WTC11 (cell line): ENCODE data around the gene RAB3IL1. TPM values are rescaled to one million over a fixed set of nuclear protein-coding genes. Genes with fewer than 3 reads are reported as not detected.

Source experiments
- ATAC-seq: fragments of 200-7000 bp; cut with Tn5 transposase; 2 replicates; pipeline ENCODE4 v1.10.0; 2021; ENCODE audit warnings: mild to moderate bottlenecking, moderate library complexity
- CTCF ChIA-PET: fragments of 300-600 bp; sonication (Branson Sonifier 250); formaldehyde crosslinking; loops from one replicate; lab custom pipeline; 2021; ENCODE audit warnings: antibody characterized with exemption; lab: Charles Lee
- POLR2A ChIA-PET: fragments of 350-600 bp; sonication (Branson Sonifier 250); formaldehyde crosslinking; loops from one replicate; lab custom pipeline; 2021; ENCODE audit warnings: antibody characterized with exemption; lab: Charles Lee
- DNase-seq: peaks from one replicate; pipeline ENCODE4 v3.0.0; 2021; ENCODE audit warnings: low spot score
- H3K27ac Mint-ChIP-seq: 2 replicates; pipeline ENCODE4 v1.8.0; 2021; ENCODE audit warnings: mixed read lengths
- H3K27me3 Mint-ChIP-seq: 2 replicates; pipeline ENCODE4 v1.8.0; 2021; ENCODE audit warnings: low read depth, mild to moderate bottlenecking, moderate library complexity, mixed read lengths
- H3K36me3 Mint-ChIP-seq: 2 replicates; pipeline ENCODE4 v1.8.0; 2021; ENCODE audit warnings: mixed read lengths
- H3K4me1 Mint-ChIP-seq: 2 replicates; pipeline ENCODE4 v1.8.0; 2022; ENCODE audit warnings: mixed read lengths
- H3K4me3 Mint-ChIP-seq: 2 replicates; pipeline ENCODE4 v1.8.0; 2021; ENCODE audit warnings: mild to moderate bottlenecking, moderate library complexity, mixed read lengths
- H3K9me3 Mint-ChIP-seq: 2 replicates; pipeline ENCODE4 v1.8.0; 2021; ENCODE audit warnings: mixed read lengths
- CBFB ChIP-seq: sonication (generic); formaldehyde crosslinking; IDR thresholded peaks from 2 replicates; pipeline ENCODE4 v1.8.1; 2022; ENCODE audit warnings: mild to moderate bottlenecking, low read depth, missing genetic modification reagents
- EMX1 ChIP-seq: fragments of 250-450 bp; sonication (Bioruptor Pico); IDR thresholded peaks from 2 replicates; pipeline ENCODE4 v1.8.0; 2021; ENCODE audit warnings: mild to moderate bottlenecking
- GABPB1 ChIP-seq: sonication (generic); formaldehyde crosslinking; IDR thresholded peaks from 2 replicates; pipeline ENCODE4 v1.8.1; 2023; ENCODE audit warnings: mild to moderate bottlenecking, missing genetic modification reagents
- GTF2I ChIP-seq: fragments of 250-450 bp; sonication (Bioruptor Pico); conservative IDR thresholded peaks from 2 replicates; pipeline ENCODE4 v1.4.0; 2021; ENCODE audit warnings: mild to moderate bottlenecking
- MXD4 ChIP-seq: fragments of 250-450 bp; sonication (Bioruptor Pico); IDR thresholded peaks from 2 replicates; pipeline ENCODE4 v1.8.0; 2021; ENCODE audit warnings: mild to moderate bottlenecking, moderate library complexity, borderline replicate concordance
- NFATC4 ChIP-seq: fragments of 250-450 bp; sonication (Bioruptor Pico); IDR thresholded peaks from 2 replicates; pipeline ENCODE4 v1.9.0; 2021; ENCODE audit warnings: mild to moderate bottlenecking
- NR3C1 ChIP-seq: sonication (generic); formaldehyde crosslinking; conservative IDR thresholded peaks from 2 replicates; pipeline ENCODE4 v1.8.1; 2023; ENCODE audit warnings: low read depth, mild to moderate bottlenecking, missing genetic modification reagents
- RELA ChIP-seq: sonication (generic); formaldehyde crosslinking; IDR thresholded peaks from 2 replicates; pipeline ENCODE4 v1.8.1; 2022; ENCODE audit warnings: missing genetic modification reagents, mild to moderate bottlenecking, borderline replicate concordance
- TCF7 ChIP-seq: sonication (generic); formaldehyde crosslinking; IDR thresholded peaks from 2 replicates; pipeline ENCODE4 v1.8.0; 2022; ENCODE audit warnings: mild to moderate bottlenecking, low read depth, missing genetic modification reagents, moderate library complexity
- TEAD1 ChIP-seq: sonication (generic); formaldehyde crosslinking; IDR thresholded peaks from 2 replicates; pipeline ENCODE4 v1.8.0; 2022; ENCODE audit warnings: mild to moderate bottlenecking, missing genetic modification reagents
- TP53 ChIP-seq: sonication (generic); formaldehyde crosslinking; IDR thresholded peaks from 2 replicates; pipeline ENCODE4 v1.8.1; 2023; ENCODE audit warnings: mild to moderate bottlenecking, missing genetic modification reagents
- ZBTB21 ChIP-seq: sonication (generic); formaldehyde crosslinking; IDR thresholded peaks from 2 replicates; pipeline ENCODE4 v1.8.1; 2023; ENCODE audit warnings: mild to moderate bottlenecking, missing genetic modification reagents, borderline replicate concordance
- ZNF121 ChIP-seq: sonication (generic); formaldehyde crosslinking; IDR thresholded peaks from 2 replicates; pipeline ENCODE4 v1.8.0; 2023; ENCODE audit warnings: missing genetic modification reagents
- ZNF317 ChIP-seq: sonication (generic); formaldehyde crosslinking; IDR thresholded peaks from 2 replicates; pipeline ENCODE4 v1.8.1; 2023; ENCODE audit warnings: low read depth, mild to moderate bottlenecking, moderate library complexity, missing genetic modification reagents, borderline replicate concordance
- total RNA-seq: library from RNA; stranded (reverse); gene quantifications from 3 replicates; pipeline ENCODE4 v1.2.3, GENCODE V29; 2021
- TF ChIP-seq, protein P1 (sequence below): sonication (generic); formaldehyde crosslinking; IDR thresholded peaks from 2 replicates; pipeline ENCODE4 v1.8.1; 2023; ENCODE audit warnings: mild to moderate bottlenecking, missing genetic modification reagents
- TF ChIP-seq, protein P2 (sequence below): fragments of 250-450 bp; sonication (Bioruptor Pico); IDR thresholded peaks from 2 replicates; pipeline ENCODE4 v1.9.0; 2021; ENCODE audit warnings: mild to moderate bottlenecking, borderline replicate concordance
- TF ChIP-seq, protein P3 (sequence below): sonication (generic); formaldehyde crosslinking; IDR thresholded peaks from 2 replicates; pipeline ENCODE4 v1.8.1; 2022; ENCODE audit warnings: low read depth, missing genetic modification reagents, borderline replicate concordance
- TF ChIP-seq, protein P4 (sequence below): sonication (generic); formaldehyde crosslinking; IDR thresholded peaks from 2 replicates; pipeline ENCODE4 v1.8.0; 2023; ENCODE audit warnings: missing genetic modification reagents
- TF ChIP-seq, protein P5 (sequence below): fragments of 250-450 bp; sonication (Bioruptor Pico); IDR thresholded peaks from 2 replicates; pipeline ENCODE4 v1.8.0; 2021; ENCODE audit warnings: mild to moderate bottlenecking

RAB3IL1 gene
- total RNA-seq, 1 experiment from 2014 or later = 7.2 TPM

DNA sequence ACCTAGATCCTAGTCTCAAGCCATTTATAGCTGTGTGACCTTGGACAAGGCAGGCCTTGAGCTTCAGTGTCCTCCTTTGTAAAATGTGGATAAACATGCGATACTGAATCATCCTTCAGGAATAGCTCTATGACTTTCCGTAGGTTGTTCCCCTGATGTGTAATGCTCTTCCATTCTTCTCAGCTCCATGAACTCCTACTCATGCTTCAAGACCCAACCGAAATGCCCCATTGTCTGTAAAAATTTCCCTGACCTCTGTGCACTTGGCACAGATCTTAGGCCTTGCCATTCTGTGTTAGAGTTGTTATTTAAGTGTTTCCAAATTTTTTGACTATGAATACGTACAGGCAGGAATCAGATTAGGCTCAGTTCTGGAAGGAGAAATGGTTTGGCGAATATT lies 29.5 kb upstream of the RAB3IL1 start:
- CTCF ChIA-PET = interaction anchor here (0.6 to 10.3 kb wide), 40 partner anchors 7 to 280 kb away, joined by 3 to 685 read pairs (median 6); partner anchors contain the start of genes FADS3, FTH1 and RAB3IL1
- TF ChIP-seq NFATC4 (CRISPR knock-in tag) (no peak), GTF2I (no peak), TP53 (CRISPR knock-in tag) (no peak), RELA (CRISPR knock-in tag) (no peak), EMX1 (no peak), TCF7 (CRISPR knock-in tag) (no peak), CBFB (CRISPR knock-in tag) (no peak), MXD4 (CRISPR knock-in tag) (no peak), GABPB1 (no peak), NR3C1 (CRISPR knock-in tag) (no peak), ZBTB21 (CRISPR knock-in tag) (no peak)
- TF ChIP-seq, protein P1, sequence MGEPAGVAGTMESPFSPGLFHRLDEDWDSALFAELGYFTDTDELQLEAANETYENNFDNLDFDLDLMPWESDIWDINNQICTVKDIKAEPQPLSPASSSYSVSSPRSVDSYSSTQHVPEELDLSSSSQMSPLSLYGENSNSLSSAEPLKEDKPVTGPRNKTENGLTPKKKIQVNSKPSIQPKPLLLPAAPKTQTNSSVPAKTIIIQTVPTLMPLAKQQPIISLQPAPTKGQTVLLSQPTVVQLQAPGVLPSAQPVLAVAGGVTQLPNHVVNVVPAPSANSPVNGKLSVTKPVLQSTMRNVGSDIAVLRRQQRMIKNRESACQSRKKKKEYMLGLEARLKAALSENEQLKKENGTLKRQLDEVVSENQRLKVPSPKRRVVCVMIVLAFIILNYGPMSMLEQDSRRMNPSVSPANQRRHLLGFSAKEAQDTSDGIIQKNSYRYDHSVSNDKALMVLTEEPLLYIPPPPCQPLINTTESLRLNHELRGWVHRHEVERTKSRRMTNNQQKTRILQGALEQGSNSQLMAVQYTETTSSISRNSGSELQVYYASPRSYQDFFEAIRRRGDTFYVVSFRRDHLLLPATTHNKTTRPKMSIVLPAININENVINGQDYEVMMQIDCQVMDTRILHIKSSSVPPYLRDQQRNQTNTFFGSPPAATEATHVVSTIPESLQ (CRISPR knock-in tag) = no peak
- TF ChIP-seq, protein P2, sequence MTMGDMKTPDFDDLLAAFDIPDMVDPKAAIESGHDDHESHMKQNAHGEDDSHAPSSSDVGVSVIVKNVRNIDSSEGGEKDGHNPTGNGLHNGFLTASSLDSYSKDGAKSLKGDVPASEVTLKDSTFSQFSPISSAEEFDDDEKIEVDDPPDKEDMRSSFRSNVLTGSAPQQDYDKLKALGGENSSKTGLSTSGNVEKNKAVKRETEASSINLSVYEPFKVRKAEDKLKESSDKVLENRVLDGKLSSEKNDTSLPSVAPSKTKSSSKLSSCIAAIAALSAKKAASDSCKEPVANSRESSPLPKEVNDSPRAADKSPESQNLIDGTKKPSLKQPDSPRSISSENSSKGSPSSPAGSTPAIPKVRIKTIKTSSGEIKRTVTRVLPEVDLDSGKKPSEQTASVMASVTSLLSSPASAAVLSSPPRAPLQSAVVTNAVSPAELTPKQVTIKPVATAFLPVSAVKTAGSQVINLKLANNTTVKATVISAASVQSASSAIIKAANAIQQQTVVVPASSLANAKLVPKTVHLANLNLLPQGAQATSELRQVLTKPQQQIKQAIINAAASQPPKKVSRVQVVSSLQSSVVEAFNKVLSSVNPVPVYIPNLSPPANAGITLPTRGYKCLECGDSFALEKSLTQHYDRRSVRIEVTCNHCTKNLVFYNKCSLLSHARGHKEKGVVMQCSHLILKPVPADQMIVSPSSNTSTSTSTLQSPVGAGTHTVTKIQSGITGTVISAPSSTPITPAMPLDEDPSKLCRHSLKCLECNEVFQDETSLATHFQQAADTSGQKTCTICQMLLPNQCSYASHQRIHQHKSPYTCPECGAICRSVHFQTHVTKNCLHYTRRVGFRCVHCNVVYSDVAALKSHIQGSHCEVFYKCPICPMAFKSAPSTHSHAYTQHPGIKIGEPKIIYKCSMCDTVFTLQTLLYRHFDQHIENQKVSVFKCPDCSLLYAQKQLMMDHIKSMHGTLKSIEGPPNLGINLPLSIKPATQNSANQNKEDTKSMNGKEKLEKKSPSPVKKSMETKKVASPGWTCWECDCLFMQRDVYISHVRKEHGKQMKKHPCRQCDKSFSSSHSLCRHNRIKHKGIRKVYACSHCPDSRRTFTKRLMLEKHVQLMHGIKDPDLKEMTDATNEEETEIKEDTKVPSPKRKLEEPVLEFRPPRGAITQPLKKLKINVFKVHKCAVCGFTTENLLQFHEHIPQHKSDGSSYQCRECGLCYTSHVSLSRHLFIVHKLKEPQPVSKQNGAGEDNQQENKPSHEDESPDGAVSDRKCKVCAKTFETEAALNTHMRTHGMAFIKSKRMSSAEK (CRISPR knock-in tag) = no peak
- TF ChIP-seq, protein P3, sequence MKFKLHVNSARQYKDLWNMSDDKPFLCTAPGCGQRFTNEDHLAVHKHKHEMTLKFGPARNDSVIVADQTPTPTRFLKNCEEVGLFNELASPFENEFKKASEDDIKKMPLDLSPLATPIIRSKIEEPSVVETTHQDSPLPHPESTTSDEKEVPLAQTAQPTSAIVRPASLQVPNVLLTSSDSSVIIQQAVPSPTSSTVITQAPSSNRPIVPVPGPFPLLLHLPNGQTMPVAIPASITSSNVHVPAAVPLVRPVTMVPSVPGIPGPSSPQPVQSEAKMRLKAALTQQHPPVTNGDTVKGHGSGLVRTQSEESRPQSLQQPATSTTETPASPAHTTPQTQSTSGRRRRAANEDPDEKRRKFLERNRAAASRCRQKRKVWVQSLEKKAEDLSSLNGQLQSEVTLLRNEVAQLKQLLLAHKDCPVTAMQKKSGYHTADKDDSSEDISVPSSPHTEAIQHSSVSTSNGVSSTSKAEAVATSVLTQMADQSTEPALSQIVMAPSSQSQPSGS = no peak
- TF ChIP-seq, protein P4, sequence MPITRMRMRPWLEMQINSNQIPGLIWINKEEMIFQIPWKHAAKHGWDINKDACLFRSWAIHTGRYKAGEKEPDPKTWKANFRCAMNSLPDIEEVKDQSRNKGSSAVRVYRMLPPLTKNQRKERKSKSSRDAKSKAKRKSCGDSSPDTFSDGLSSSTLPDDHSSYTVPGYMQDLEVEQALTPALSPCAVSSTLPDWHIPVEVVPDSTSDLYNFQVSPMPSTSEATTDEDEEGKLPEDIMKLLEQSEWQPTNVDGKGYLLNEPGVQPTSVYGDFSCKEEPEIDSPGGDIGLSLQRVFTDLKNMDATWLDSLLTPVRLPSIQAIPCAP (CRISPR knock-in tag) = no peak
- TF ChIP-seq, protein P5, sequence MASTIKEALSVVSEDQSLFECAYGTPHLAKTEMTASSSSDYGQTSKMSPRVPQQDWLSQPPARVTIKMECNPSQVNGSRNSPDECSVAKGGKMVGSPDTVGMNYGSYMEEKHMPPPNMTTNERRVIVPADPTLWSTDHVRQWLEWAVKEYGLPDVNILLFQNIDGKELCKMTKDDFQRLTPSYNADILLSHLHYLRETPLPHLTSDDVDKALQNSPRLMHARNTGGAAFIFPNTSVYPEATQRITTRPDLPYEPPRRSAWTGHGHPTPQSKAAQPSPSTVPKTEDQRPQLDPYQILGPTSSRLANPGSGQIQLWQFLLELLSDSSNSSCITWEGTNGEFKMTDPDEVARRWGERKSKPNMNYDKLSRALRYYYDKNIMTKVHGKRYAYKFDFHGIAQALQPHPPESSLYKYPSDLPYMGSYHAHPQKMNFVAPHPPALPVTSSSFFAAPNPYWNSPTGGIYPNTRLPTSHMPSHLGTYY (CRISPR knock-in tag) = no peak
- DNase-seq (no peak), ATAC-seq (no peak)
- Mint-ChIP-seq H3K36me3 (no peaks in the 10 kb centered on the region), H3K9me3 (no peaks in the 10 kb centered on the region), H3K4me3 (no peak overlapping the region), H3K27ac (no peak overlapping the region), H3K27me3 (peaks cover 5% of the 10 kb centered on the region), H3K4me1 (peaks cover 7% of the 10 kb centered on the region)
- POLR2A ChIA-PET = interaction anchor here (0.6 to 2.1 kb wide), 5 partner anchors 21 to 74 kb away, joined by 3 to 15 read pairs (median 4); partner anchors contain the start of gene FTH1

DNA sequence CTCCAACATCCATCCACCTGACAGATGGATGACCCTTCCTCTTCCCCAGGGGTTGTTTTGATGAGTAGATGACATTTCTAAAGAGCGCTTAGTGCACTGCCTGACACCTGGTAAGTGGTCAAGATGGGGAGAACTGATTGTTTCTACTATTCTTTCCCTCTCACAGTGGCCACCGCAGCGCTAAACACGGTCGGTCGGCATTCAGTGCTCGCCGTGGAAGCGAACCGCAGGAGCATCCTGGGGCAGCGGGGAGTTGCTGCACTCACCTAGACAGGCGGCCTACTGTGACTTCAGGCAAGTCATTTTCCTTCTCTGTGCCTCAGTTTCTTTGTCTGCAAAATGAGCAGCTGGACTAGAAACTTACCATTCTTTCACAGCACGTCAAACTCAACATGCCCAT lies 27.8 kb upstream of the RAB3IL1 start:
- H3K4me3 Mint-ChIP-seq = no peak overlapping the region
- ChIA-PET POLR2A (interaction anchor here (0.9 kb wide), 1 partner anchor 41 kb away, joined by 3 read pairs; no protein-coding TSS in a partner anchor), CTCF (interaction anchor here (1.2 to 10.3 kb wide), 5 partner anchors 10 to 163 kb away, joined by 3 to 685 read pairs (median 116); no protein-coding TSS in a partner anchor)
- no peaks in the 10 kb centered on the region for H3K36me3 Mint-ChIP-seq
- TF ChIP-seq ZNF317 (CRISPR knock-in tag) (no peak), TEAD1 (CRISPR knock-in tag) (no peak), ZNF121 (CRISPR knock-in tag) (no peak)
- TF ChIP-seq, all 79 proteins: peak for 0
- Mint-ChIP-seq H3K27ac (no peak overlapping the region), H3K9me3 (no peaks in the 10 kb centered on the region), H3K27me3 (peaks cover 5% of the 10 kb centered on the region), H3K4me1 (peaks cover 7% of the 10 kb centered on the region)
- ATAC-seq = no peak
- DNase-seq = no peak
